Activated B cell treated with CpG ODN at 0.5 μM for 24 hours (primary cell): Measurements from ENCODE around the gene THAP7. TPM values are rescaled to one million over a fixed set of nuclear protein-coding genes. Genes with fewer than 3 reads are reported as not detected.

Experiments used
- ATAC-seq: fragments of 200-7000 bp; cut with Tn5 transposase; one replicate; pipeline ENCODE4 v1.10.0; 2021; ENCODE audit warnings: low read depth, mild to moderate bottlenecking, moderate library complexity
- CTCF ChIA-PET: fragments of 350-600 bp; sonication (Branson Sonifier 250); formaldehyde crosslinking; loops from one replicate; lab custom pipeline; 2021; ENCODE audit warnings: antibody characterized with exemption; lab: Charles Lee
- POLR2A ChIA-PET: fragments of 350-600 bp; sonication (Branson Sonifier 250); formaldehyde crosslinking; loops from one replicate; lab custom pipeline; 2021; ENCODE audit warnings: antibody characterized with exemption; lab: Charles Lee
- DNase-seq: peaks from one replicate; pipeline ENCODE4 v3.0.0; 2022
- H3K27ac Mint-ChIP-seq: one replicate; pipeline ENCODE4 v1.8.0; 2020; ENCODE audit warnings: mixed read lengths
- H3K27me3 Mint-ChIP-seq: one replicate; pipeline ENCODE4 v1.8.0; 2021; ENCODE audit warnings: mixed read lengths
- H3K36me3 Mint-ChIP-seq: one replicate; pipeline ENCODE4 v1.8.0; 2021; ENCODE audit warnings: low read depth, mixed read lengths
- H3K4me1 Mint-ChIP-seq: one replicate; pipeline ENCODE4 v1.8.0; 2021; ENCODE audit warnings: mixed read lengths
- H3K4me3 Mint-ChIP-seq: one replicate; pipeline ENCODE4 v1.8.0; 2020; ENCODE audit warnings: mild to moderate bottlenecking, mixed read lengths
- H3K9me3 Mint-ChIP-seq: one replicate; pipeline ENCODE4 v1.8.0; 2020; ENCODE audit warnings: mixed read lengths
- CTCF ChIP-seq: fragments of 200-600 bp; IDR thresholded peaks from one replicate; pipeline ENCODE4 v1.8.0; 2022; ENCODE audit warnings: antibody characterized with exemption, mild to moderate bottlenecking
- intact Hi-C: fragments of 100-400 bp; cut with micrococcal nuclease; formaldehyde crosslinking; loops from one replicate; pipeline ENCODE4 v1.15.1; 2024
- total RNA-seq: library from RNA; stranded (reverse); gene quantifications from 2 replicates; pipeline ENCODE4 v1.2.3, GENCODE V29; 2022

THAP7 gene
- total RNA-seq, 1 donor from 2014 or later = 27.1 TPM

DNA sequence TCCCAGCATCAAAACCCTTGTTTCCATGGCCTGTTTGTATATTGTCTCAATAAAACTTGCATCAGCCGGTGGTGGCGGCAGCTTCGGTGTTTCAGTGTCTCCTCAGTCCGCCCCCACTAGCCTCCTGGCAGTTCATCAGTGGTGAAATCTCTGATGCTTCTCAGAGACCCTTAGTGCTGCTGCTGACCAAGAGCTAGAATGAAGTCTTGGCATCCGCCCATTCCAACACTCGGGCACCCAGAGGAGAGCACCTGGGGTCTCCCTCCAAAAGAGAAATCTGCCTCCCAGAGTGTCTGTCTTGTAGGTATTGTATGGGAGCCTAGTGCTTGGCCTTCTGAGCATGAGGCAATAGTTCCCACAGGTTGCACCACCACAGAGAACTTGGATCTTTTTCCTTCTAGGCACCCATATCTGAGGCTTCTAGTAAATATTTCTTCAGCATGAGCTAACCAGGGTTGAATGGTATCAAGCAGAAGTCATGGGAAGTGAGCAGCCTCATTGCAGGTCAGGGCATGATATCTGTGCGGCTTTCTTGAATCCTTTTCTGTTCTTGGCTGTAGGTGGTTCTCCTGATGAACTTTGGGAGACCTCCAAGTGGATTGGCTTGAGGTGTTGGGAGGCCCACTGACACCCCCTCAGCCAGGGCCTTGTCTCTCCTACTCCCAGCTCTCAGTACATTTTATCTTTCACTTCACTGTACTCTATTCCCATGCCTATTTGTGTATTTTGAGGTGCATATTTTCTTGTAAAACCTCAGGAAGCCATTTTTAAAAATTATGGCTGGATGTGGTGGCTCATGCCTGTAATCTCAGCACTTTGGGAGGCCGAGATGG lies 48.0 kb downstream of the THAP7 start:
- Mint-ChIP-seq H3K4me1 (peaks cover 12% of the 10 kb centered on the region), H3K27ac (no peak overlapping the region), H3K27me3 (no peaks in the 10 kb centered on the region), H3K9me3 (no peaks in the 10 kb centered on the region), H3K4me3 (no peak overlapping the region), H3K36me3 (peaks cover 54% of the 10 kb centered on the region)
- intact Hi-C loops = loop anchor here (10.0 kb wide), 1 partner anchor 69 kb away; no protein-coding TSS in a partner anchor
- POLR2A ChIA-PET = no interaction called here
- DNase-seq = no peak
- CTCF ChIA-PET = no interaction called here
- no peak for TF ChIP-seq CTCF
- ATAC-seq = no peak

DNA sequence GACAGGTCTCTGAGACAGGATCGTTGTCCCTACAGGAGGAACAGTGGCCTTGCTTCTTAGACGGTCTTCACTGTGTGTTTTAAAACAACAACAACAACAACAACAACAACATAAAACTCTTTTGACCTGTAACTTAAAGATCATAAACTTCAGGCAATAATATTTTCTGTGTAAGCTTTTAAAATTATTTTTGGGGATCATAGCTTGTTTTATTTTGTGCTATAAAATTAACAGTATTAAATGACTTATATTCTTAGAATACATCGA lies 48.6 kb downstream of the THAP7 start:
- CTCF ChIA-PET = no interaction called here
- intact Hi-C loops = loop anchor here (10.0 kb wide), 1 partner anchor 68 kb away; no protein-coding TSS in a partner anchor
- no peak overlapping the region for H3K4me3 Mint-ChIP-seq
- no peak overlapping the region for H3K27ac Mint-ChIP-seq
- DNase-seq = no peak
- H3K27me3 Mint-ChIP-seq = no peaks in the 10 kb centered on the region
- TF ChIP-seq CTCF = no peak
- H3K4me1 Mint-ChIP-seq = peaks cover 10% of the 10 kb centered on the region
- H3K9me3 Mint-ChIP-seq = no peaks in the 10 kb centered on the region
- POLR2A ChIA-PET = no interaction called here
- no peak for ATAC-seq
- H3K36me3 Mint-ChIP-seq = peaks cover 56% of the 10 kb centered on the region

- TF ChIP-seq CTCF = no peak
- Mint-ChIP-seq H3K4me1 (peaks cover 5% of the 10 kb centered on the region), H3K9me3 (no peaks in the 10 kb centered on the region), H3K36me3 (peaks cover 61% of the 10 kb centered on the region), H3K4me3 (no peak overlapping the region), H3K27me3 (no peaks in the 10 kb centered on the region), H3K27ac (no peak overlapping the region)
- ChIA-PET CTCF (no interaction called here), POLR2A (no interaction called here)
- no peak for DNase-seq
- no peak for ATAC-seq
- intact Hi-C loops = loop anchor here (10.0 kb wide), 1 partner anchor 68 kb away; no protein-coding TSS in a partner anchor
These were observed 49.2 kb downstream of the THAP7 start for GRCh38 chr22:20952544-20953341.

DNA sequence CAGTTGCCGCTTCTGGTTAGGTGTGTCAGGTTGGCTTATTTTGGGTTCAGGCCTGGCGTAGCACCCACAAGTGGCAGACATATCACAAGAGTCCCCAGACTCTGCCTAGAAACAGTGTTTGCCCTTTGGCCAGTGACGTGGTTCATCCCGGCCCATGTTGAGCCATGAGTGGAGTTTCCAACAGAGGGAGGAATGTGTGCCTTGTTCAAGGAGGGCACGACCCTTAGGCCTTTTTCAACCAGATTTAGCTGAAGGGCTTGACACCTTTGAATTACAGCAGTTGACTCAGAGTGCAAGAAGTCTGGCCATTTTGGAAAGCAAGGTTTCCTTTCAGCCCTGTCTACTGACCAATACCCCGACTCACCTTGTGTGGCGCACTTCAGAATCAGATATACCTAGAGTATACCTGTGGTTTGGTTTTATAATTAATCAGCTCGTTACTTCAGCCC lies 50.0 kb downstream of the THAP7 start:
- CTCF ChIA-PET = no interaction called here
- H3K4me1 Mint-ChIP-seq = peaks cover 4% of the 10 kb centered on the region
- ATAC-seq (no peak), DNase-seq (no peak)
- peaks cover 66% of the 10 kb centered on the region for H3K36me3 Mint-ChIP-seq
- POLR2A ChIA-PET = no interaction called here
- H3K9me3 Mint-ChIP-seq = no peaks in the 10 kb centered on the region
- no peak for TF ChIP-seq CTCF
- intact Hi-C loops = loop anchor here (10.0 kb wide), 1 partner anchor 67 kb away; no protein-coding TSS in a partner anchor
- no peaks in the 10 kb centered on the region for H3K27me3 Mint-ChIP-seq
- H3K27ac Mint-ChIP-seq = no peak overlapping the region
- no peak overlapping the region for H3K4me3 Mint-ChIP-seq
